ENCODE data around the gene DDR1. TPM values are rescaled to one million over a fixed set of nuclear protein-coding genes. Genes with fewer than 3 reads are reported as not detected.
A peak's percentile ranks its signal among the peaks of the same experiment; 100 is the strongest.

The DDR1 gene
- total and polyA plus RNA-seq, 2 donors from 2014 or later: 95.8 to 362 TPM

- no peaks in the 10 kb centered on the region for H3K9me3 ChIP-seq (ENCODE audit: control insufficient read depth in 2 of 3, insufficient read depth in 1 of 3, low read length in 3 of 3)
- no peak overlapping the region for H3K4me3 ChIP-seq (ENCODE audit: low read length in 3 of 3)
- intact Hi-C loops (cut with DNase I): no loop called here
- no peak for FAIRE-seq
- H3K27me3 ChIP-seq (ENCODE audit: control insufficient read depth, insufficient read depth, low read length): no peaks in the 10 kb centered on the region
- no peak for TF ChIP-seq CTCF (IDR thresholded peaks at IDR 0.05; ENCODE audit: borderline replicate concordance, extremely low read depth, insufficient read depth)
- H3K9ac ChIP-seq (ENCODE audit: low read length in 3 of 3): no peak overlapping the region
- DNase-seq: peak in 1 of 5 donors; percentile 37
- H3K36me3 ChIP-seq (ENCODE audit: control insufficient read depth in 2 of 3, insufficient read depth in 3 of 3, low read length in 3 of 3): peaks cover 8 to 37% (median 22%) of the 10 kb centered on the region in 3 donors
- H3K27ac ChIP-seq (ENCODE audit: low read depth in 2 of 2, low read length in 2 of 2): no peak overlapping the region
- peaks cover 0 to under 1% (median under 1%) of the 10 kb centered on the region in 3 donors for H3K4me1 ChIP-seq (ENCODE audit: control insufficient read depth in 2 of 3, insufficient read depth in 2 of 3, low read depth in 1 of 3, low read length in 3 of 3)
Observed at GRCh38 chr6:30891816-30892538, 7.7 kb downstream of the DDR1 start.

GRCh38 chr6:30893001-30893591, 8.8 kb downstream of the DDR1 start:
- DNase-seq: peak in 1 of 5 donors; percentile 47
- intact Hi-C loops (cut with DNase I): no loop called here
- no peak for TF ChIP-seq CTCF (IDR thresholded peaks at IDR 0.05; ENCODE audit: borderline replicate concordance, extremely low read depth, insufficient read depth)

GRCh38 chr6:30893666-30894065, 9.3 kb downstream of the DDR1 start:
- no peak overlapping the region for H3K27ac ChIP-seq (ENCODE audit: low read depth in 2 of 2, low read length in 2 of 2)
- H3K9ac ChIP-seq (ENCODE audit: low read length in 3 of 3): no peak overlapping the region
- FAIRE-seq (no peak), DNase-seq (no peak)
- H3K27me3 ChIP-seq (ENCODE audit: control insufficient read depth, insufficient read depth, low read length): no peaks in the 10 kb centered on the region
- intact Hi-C loops (cut with DNase I): no loop called here
- no peak overlapping the region for H3K4me3 ChIP-seq (ENCODE audit: low read length in 3 of 3)
- H3K36me3 ChIP-seq (ENCODE audit: control insufficient read depth in 2 of 3, insufficient read depth in 3 of 3, low read length in 3 of 3): peaks cover 8 to 41% (median 29%) of the 10 kb centered on the region in 3 donors
- no peaks in the 10 kb centered on the region for H3K9me3 ChIP-seq (ENCODE audit: control insufficient read depth in 2 of 3, insufficient read depth in 1 of 3, low read length in 3 of 3)
- no peak for TF ChIP-seq CTCF (IDR thresholded peaks at IDR 0.05; ENCODE audit: borderline replicate concordance, extremely low read depth, insufficient read depth)
- no peaks in the 10 kb centered on the region for H3K4me1 ChIP-seq (ENCODE audit: control insufficient read depth in 2 of 3, insufficient read depth in 2 of 3, low read depth in 1 of 3, low read length in 3 of 3)

More at GRCh38 chr6:30893001-30893591, 8.8 kb downstream of the DDR1 start:
- Histone ChIP-seq H3K4me1 (ENCODE audit: control insufficient read depth in 2 of 3, insufficient read depth in 2 of 3, low read depth in 1 of 3, low read length in 3 of 3) (no peaks in the 10 kb centered on the region), H3K36me3 (ENCODE audit: control insufficient read depth in 2 of 3, insufficient read depth in 3 of 3, low read length in 3 of 3) (peaks cover 8 to 40% (median 24%) of the 10 kb centered on the region in 3 donors), H3K9ac (ENCODE audit: low read length in 3 of 3) (no peak overlapping the region), H3K4me3 (ENCODE audit: low read length in 3 of 3) (no peak overlapping the region), H3K27ac (ENCODE audit: low read depth in 2 of 2, low read length in 2 of 2) (no peak overlapping the region), H3K27me3 (ENCODE audit: control insufficient read depth, insufficient read depth, low read length) (no peaks in the 10 kb centered on the region), H3K9me3 (ENCODE audit: control insufficient read depth in 2 of 3, insufficient read depth in 1 of 3, low read length in 3 of 3) (no peaks in the 10 kb centered on the region)
- no peak for FAIRE-seq
